HG03108 (cell line): ENCODE data around the gene HSPA4.
"Not testable (repeated sequence)": the region's sequence is repeated elsewhere in the genome, so short reads cannot be mapped to it uniquely, and the experiment has no call there.

Source experiments
- ATAC-seq: cut with Tn5 transposase; IDR thresholded peaks from one replicate; pipeline ENCODE4 v1.9.1; 2021; ENCODE audit warnings: moderate library complexity; ENCODE audit not compliant: unreplicated experiment

Gene HSPA4

DNA sequence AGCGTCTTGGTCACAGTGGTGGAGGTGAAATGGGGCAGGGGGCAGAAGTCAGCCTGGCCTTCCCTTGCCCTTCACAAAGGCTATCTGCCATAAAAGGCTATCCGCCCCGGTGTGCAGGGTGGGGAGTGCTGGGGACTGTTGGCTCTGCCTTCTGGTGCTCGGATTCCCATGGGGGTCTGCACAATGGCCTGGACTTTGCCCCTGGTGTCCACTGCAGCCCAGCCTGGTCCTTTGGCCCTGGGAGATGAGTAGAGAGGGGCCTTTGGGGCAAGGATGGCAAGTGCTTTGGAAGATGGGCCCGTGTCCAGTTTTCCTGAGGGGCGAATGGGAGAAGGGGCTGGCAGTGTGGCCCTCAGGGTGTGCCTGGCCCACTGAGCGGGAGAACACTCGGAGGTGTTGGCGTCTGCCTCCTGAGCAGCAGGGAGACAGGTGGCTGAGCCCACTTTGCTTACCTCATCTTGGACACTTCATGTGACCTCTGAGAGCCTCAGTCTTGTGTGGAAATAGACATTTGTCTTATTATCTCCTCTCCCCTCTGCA is 69.9 kb downstream of the HSPA4 start:
- ATAC-seq = no peak

- ATAC-seq = no peak
These were observed 70.9 kb downstream of the HSPA4 start for GRCh38 chr5:133122711-133123110.

GRCh38 chr5:133123297-133123696 is 71.5 kb downstream of the HSPA4 start:
- ATAC-seq = no peak

- no peak for ATAC-seq
These were observed 73.1 kb downstream of the HSPA4 start for GRCh38 chr5:133124891-133125290.

DNA sequence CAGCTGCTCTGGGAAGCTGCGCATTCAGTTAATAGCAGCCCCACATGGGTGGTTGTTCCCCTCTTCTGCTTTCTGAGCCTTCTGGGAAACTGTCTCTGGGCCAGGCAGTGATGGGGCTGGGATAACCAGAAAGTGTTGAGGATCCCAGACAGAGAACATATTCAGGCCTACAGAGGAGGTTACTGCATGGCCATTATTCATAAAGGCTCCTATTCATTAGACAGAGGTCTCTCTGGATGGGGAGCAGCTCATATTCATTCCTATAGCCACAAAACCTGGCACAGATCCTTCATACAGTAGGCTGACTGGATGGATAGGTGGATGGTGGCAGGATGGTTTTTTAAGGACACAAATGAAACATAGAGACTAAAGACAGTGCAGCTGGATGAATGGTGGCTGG is 76.3 kb downstream of the HSPA4 start:
- no peak for ATAC-seq

DNA sequence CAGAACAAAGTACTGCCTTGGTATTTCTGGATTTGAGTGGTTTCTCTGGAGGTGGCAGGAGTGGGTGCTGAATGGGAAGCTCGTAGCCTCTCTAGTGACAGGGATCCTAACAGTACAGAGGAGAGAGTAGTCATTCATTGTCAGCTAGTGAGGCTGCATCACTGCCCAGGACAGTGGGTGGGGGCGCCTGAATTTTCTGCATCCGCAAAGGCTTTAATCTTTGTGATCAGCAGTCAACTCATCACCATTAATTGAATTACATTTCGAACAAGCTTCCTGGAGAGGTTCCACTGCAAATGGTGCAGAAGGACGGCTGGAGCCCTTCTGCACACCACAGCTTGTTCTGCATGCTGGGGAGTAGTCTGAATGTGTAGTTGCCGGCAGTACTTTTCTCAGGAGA is 77.5 kb downstream of the HSPA4 start:
- no peak for ATAC-seq

- ATAC-seq = no peak
These were observed 78.1 kb downstream of the HSPA4 start for GRCh38 chr5:133129950-133130349.

DNA sequence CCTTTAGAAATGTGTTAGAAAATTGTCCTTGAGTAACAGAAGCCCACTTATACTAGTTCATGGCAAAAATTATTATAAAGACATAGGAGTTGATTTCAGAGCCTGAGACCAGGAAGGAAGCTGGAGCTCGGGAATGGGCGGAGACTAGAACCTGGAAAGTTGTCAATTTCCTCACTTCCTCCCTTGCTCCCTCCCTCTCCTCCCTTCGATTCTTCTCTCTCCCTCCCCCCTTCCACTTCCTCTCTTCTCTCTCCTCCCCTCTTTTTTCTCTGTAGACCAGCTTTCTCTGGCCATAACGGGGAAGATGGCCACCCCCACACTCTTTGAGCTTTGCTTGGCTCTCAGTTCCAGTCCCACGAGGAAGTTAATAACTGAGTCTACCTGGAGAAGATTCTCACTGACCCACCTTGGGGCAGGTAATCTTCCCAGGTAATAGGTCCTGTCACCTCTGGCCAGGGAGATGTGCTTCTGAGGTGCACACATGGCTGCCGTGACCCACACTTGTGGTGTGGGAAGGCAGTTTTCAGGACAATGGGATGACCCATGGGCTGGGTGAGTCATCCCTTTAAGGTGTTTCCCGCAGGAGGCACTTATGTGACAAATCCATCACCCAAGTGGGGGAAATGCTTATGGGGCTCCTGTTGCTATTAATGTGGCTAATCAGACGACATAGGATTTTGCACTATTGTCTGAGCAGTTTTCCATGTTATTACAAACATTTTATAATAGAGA is 78.7 kb downstream of the HSPA4 start:
- no peak for ATAC-seq

DNA sequence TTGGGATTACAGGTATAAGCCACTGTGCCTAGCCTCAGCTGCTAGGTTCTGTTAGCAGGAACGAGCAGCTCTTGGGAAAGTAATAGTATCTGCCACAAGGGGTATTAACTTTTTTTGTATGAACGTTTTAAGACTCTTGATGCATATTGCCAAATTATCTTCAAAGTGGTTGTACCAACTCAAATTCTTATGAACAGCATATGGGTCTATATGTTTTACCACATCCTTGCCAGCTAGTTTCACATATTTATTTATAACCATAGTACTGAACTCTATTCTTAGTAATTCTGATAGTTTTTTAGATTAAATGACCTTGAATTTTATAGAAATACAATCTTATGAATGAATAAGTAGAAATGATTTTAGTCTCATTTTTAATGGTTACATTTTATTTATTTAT is 80.9 kb downstream of the HSPA4 start:
- no peak for ATAC-seq

DNA sequence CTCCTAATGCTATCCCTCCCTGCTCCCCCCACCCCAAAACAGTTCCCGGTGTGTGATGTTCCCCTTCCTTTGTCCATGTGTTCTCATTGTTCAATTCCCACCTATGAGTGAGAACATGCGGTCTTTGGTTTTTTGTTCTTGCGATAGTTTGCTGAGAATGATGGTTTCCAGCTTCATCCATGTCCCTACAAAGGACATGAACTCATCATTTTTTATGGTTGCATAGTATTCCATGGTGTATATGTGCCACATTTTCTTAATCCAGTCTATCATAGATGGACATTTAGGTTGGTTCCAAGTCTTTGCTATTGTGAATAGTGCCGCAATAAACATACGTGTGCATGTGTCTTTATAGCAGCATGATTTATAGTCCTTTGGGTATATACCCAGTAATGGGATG is 81.4 kb downstream of the HSPA4 start:
- not testable (repeated sequence) for ATAC-seq

DNA sequence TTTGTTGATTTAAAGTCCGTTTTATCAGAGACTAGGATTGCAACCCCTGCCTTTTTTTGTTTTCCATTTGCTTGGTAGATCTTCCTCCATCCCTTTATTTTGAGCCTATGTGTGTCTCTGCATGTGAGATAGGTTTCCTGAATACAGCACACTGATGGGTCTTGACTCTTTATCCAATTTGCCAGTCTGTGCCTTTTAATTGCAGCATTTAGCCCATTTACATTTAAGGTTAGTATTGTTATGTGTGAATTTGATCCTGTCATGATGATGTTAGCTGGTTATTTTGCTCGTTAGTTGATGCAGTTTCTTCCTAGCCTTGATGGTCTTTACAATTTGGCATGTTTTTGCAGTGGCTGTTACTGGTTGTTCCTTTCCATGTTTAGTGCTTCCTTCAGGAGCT is 85.1 kb downstream of the HSPA4 start:
- ATAC-seq = not testable (repeated sequence)

GRCh38 chr5:133140311-133140710 is 88.5 kb downstream of the HSPA4 start:
- ATAC-seq = no peak

- ATAC-seq = no peak
These were observed 89.9 kb downstream of the HSPA4 start for GRCh38 chr5:133141746-133142145.

DNA sequence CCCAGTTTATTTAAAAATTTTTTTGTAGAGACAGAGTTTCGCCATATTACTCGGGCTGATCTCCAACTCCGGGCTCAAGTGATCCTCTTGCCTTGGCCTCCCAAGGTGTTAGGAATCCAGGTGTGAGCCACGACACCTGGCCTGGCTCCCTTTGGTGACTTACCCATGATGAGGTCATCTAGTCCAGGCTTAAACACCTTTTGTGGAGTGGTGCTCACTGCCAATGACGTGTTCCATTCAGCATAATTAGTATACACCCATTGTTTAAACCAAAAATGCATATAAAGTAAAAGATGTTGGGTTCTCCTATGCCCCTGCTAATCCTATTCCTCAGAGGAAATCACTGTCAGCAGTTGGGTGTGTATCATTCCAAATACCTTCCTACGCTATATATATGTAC is 91.0 kb downstream of the HSPA4 start:
- ATAC-seq = no peak

- ATAC-seq = no peak
These were observed 92.6 kb downstream of the HSPA4 start for GRCh38 chr5:133144245-133144981.

GRCh38 chr5:133145436-133146170 is 93.8 kb downstream of the HSPA4 start:
- ATAC-seq = no peak

- no peak for ATAC-seq
These were observed 95.6 kb downstream of the HSPA4 start for GRCh38 chr5:133147411-133147810.

DNA sequence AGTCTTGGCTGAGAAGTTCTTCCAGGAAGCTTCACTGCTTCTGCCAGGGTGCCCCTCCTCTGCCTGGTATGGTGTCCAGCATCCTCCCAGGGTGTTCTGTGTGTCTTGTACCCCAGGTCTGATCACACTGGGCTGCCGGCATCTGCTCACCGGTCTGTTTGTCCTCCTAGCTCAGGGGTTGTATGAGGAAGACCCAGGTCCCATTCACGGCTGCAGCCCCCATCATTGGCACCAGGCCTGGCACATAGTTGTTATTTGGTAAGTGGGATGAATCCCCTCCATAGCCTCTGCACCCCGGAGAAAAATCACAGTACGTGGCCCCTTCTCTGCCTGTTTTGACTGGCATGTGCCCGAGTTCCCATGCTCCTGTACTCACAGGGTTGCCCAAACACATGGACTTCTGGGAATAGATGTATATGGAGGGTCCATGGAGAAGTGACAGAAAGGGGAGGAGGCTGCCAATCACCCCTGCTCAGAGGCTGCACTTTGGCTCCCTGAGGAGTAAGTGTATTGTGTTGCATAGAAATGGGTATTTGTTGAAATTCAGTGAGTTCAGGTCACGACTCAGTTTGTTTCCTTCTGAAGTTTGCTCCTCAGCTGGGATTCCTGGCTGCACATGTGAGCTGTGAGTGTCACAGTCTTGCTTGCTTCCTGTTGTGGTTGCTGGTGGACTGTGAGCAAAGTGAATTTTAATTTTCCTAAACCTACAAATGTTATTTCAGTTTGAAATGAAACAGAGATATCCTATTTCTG is 96.2 kb downstream of the HSPA4 start:
- no peak for ATAC-seq

DNA sequence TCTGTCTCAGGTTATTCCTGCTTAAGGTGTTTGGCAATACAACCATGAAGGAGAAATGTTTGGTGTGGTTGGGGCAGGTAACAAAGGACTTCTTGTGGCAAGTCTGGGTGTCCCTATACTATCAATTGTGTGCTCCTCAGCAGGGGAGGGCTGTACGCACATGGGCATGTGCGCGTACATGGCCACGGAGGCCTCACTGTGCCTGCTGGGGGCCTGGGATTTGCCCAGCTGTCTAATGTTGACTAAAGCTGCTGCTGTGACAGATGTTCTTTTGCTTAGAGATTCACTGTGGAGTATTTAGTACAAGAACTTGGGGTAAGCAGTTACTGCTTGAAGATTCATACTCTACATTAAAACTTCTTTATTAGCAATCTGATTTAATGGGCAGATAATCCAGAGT is 97.5 kb downstream of the HSPA4 start:
- no peak for ATAC-seq

DNA sequence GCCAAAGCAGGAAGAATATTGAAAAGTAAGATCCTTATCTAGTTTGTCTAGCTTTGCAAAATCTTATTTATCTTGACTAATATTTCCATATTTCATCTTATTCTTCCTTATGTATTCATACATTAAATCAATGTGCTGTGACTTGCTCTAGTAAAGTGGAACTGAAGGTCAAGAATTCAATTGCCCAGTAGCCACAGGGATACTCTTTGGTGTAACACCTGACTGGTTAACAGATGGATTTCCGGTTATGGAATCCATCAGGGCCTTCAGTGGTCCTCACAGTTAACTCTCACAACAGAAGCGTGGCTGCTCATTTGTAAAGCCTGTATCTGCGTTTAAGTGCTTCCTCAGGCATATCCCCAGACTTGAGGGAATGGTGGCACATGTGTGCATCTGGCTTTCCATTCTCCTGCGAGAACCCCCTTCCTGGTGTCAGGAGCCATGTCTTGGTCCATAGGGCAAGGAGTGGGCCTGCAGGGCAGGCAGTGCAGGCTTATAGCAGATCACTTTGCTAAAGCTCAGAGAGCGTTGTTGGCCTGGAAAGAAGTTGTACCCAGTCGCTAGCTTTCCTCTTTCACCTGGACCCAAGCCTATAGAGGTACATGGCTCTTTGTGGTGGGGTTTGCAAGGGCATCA is 99.2 kb downstream of the HSPA4 start:
- ATAC-seq = no peak
